Endothelial cell of umbilical vein (primary cell): ENCODE results near the gene MRPL12. TPM values are rescaled to one million over a fixed set of nuclear protein-coding genes. Genes with fewer than 3 reads are reported as not detected.

Experiments used
- BruUV-seq: library from RNA; stranded (reverse); fragments of 400-500 nt; replicated peaks from 2 replicates; lab custom pipeline; 2021; lab: Mats Ljungman, UMichigan
- CTCF ChIA-PET: fragments of 300-600, 350-600 bp; sonication (Branson Sonifier 250); formaldehyde crosslinking; loops from one replicate; lab custom pipeline; 2021; ENCODE audit warnings: antibody characterized with exemption, inconsistent platforms; lab: Charles Lee
- POLR2A ChIA-PET: fragments of 300-600, 350-600 bp; sonication (Branson Sonifier 250); formaldehyde crosslinking; loops from one replicate; lab custom pipeline; 2021; ENCODE audit warnings: antibody characterized with exemption, inconsistent platforms; lab: Charles Lee
- DNase-seq: peaks from one replicate; pipeline ENCODE4 v3.0.0-alpha.2; 2011; ENCODE audit warnings: low read depth, low spot score
- FAIRE-seq: peaks from 2 replicates; lab custom pipeline; 2011; peaks lifted over from hg19 to GRCh38; lab: Jason Lieb, UNC
- H2AFZ ChIP-seq: 2 replicates; pipeline ENCODE4 v1.6.0; 2012; ENCODE audit warnings: low read depth, low read length, control low read depth, inconsistent platforms
- H3K27ac ChIP-seq: 2 replicates; pipeline ENCODE4 v1.5.1; 2011; ENCODE audit warnings: low read depth, mild to moderate bottlenecking, control low read depth, low read length, moderate library complexity; ENCODE audit not compliant: insufficient read depth
- H3K27me3 ChIP-seq, 2 experiments: 2 replicates each; pipeline versions ENCODE4 v1.6.0 to v1.6.1; 2011; ENCODE audit warnings: low read length in 2 of 2, mixed read lengths in 1 of 2; ENCODE audit not compliant: control insufficient read depth in 2 of 2, insufficient read depth in 2 of 2
- H3K36me3 ChIP-seq, 2 experiments: 2 replicates in 1 of 2; 3 replicates in 1 of 2; pipeline ENCODE4 v1.5.1; 2011; ENCODE audit warnings: low read length in 2 of 2, mild to moderate bottlenecking in 1 of 2, moderate library complexity in 1 of 2; ENCODE audit not compliant: control insufficient read depth in 2 of 2, insufficient read depth in 2 of 2; ENCODE audit errors: extremely low read depth in 1 of 2
- H3K4me1 ChIP-seq: 3 replicates; pipeline ENCODE4 v1.5.1; 2011; ENCODE audit warnings: mild to moderate bottlenecking, low read length; ENCODE audit not compliant: control insufficient read depth, insufficient read depth; ENCODE audit errors: extremely low read depth
- H3K4me2 ChIP-seq: 2 replicates; pipeline ENCODE4 v1.6.1; 2011; ENCODE audit warnings: low read length, control low read depth, mixed read lengths; ENCODE audit not compliant: insufficient read depth
- H3K4me3 ChIP-seq, 3 experiments: fragments of 200-600 bp in 1 of 3; sonication (generic), shearing (Covaris generic) in 1 of 3; replicated peaks in 1 of 3; 2 replicates each; pipeline ENCODE4 v1.5.1; 2011 to 2016; ENCODE audit warnings: control low read depth in 3 of 3, low read length in 3 of 3, mild to moderate bottlenecking in 2 of 3, inconsistent platforms in 1 of 3, low read depth in 1 of 3, moderate library complexity in 1 of 3; ENCODE audit not compliant: insufficient read depth in 1 of 3
- H3K79me2 ChIP-seq: 2 replicates; pipeline ENCODE4 v1.6.0; 2012; ENCODE audit warnings: low read length, inconsistent platforms; ENCODE audit not compliant: control insufficient read depth, insufficient read depth
- H3K9ac ChIP-seq: replicated peaks from 2 replicates; pipeline ENCODE3; 2011; ENCODE audit warnings: low read length, control low read depth; ENCODE audit not compliant: insufficient read depth; ENCODE audit errors: extremely low read depth
- H3K9me1 ChIP-seq: replicated peaks from 3 replicates; pipeline ENCODE4 v1.6.0; 2011; ENCODE audit warnings: mild to moderate bottlenecking, low read length; ENCODE audit not compliant: control insufficient read depth, insufficient read depth; ENCODE audit errors: extremely low read depth
- H3K9me3 ChIP-seq: replicated peaks from 2 replicates; pipeline ENCODE4 v1.5.1; 2012; ENCODE audit warnings: low read length, inconsistent platforms; ENCODE audit not compliant: control insufficient read depth, insufficient read depth
- H4K20me1 ChIP-seq: replicated peaks from 2 replicates; pipeline ENCODE3; 2011; ENCODE audit warnings: mild to moderate bottlenecking, low read length; ENCODE audit not compliant: control insufficient read depth, insufficient read depth; ENCODE audit errors: extremely low read depth
- CTCF ChIP-seq, 2 donors: IDR thresholded peaks; 1 replicate in 1 of 2; 2 replicates in 1 of 2; pipeline ENCODE4 v1.5.1; 2011; ENCODE audit warnings: low read length in 2 of 2, mild to moderate bottlenecking in 2 of 2, moderate library complexity in 2 of 2, control low read depth in 1 of 2, inconsistent platforms in 1 of 2, low read depth in 1 of 2; ENCODE audit not compliant: insufficient read depth in 1 of 2; ENCODE audit errors: extremely low read depth in 1 of 2
- EZH2 ChIP-seq: IDR thresholded peaks from 2 replicates; pipeline ENCODE4 v1.6.1; 2012; ENCODE audit warnings: borderline replicate concordance, low read depth, mild to moderate bottlenecking, moderate library complexity, low read length, inconsistent platforms; ENCODE audit not compliant: severe bottlenecking
- FOS ChIP-seq: IDR thresholded peaks from 2 replicates; pipeline ENCODE4 v1.6.1; 2011; ENCODE audit warnings: mild to moderate bottlenecking, low read length, moderate library complexity, borderline replicate concordance; ENCODE audit not compliant: insufficient read depth
- GATA2 ChIP-seq: IDR thresholded peaks from 2 replicates; pipeline ENCODE4 v1.7.0; 2011; ENCODE audit warnings: low read depth, mild to moderate bottlenecking, moderate library complexity, mixed read lengths, low read length; ENCODE audit not compliant: insufficient read length, insufficient read depth
- JUN ChIP-seq: IDR thresholded peaks from 2 replicates; pipeline ENCODE4 v1.6.1; 2011; ENCODE audit warnings: borderline replicate concordance, low read depth; ENCODE audit not compliant: insufficient read length, insufficient read depth
- MAX ChIP-seq: IDR thresholded peaks from 2 replicates; pipeline ENCODE4 v1.6.1; 2011; ENCODE audit not compliant: insufficient read depth, insufficient read length
- MYC ChIP-seq: IDR thresholded peaks from one replicate; pipeline ENCODE4 v1.6.1; 2011; ENCODE audit warnings: mild to moderate bottlenecking, low read depth, low read length
- POLR2A ChIP-seq: IDR thresholded peaks from 2 replicates; pipeline ENCODE4 v1.6.1; 2012; ENCODE audit warnings: low read depth, mild to moderate bottlenecking, control low read depth, low read length
- POLR2AphosphoS5 ChIP-seq: IDR thresholded peaks from 2 replicates; pipeline ENCODE4 v1.6.1; 2012; ENCODE audit warnings: low read depth, mild to moderate bottlenecking, control low read depth, low read length, moderate library complexity; ENCODE audit not compliant: insufficient read depth
- dilution Hi-C: fragments of 300-500 bp; cut with MboI; formaldehyde crosslinking; loops from one replicate; pipeline ENCODE4 v1.15.0; 2019; ENCODE audit warnings: low sequenced_read_pairs; ENCODE audit not compliant: extremely low pct_ligation_motif_present
- intact Hi-C: fragments of 100-400 bp; cut with micrococcal nuclease; formaldehyde crosslinking; loops from one replicate; pipeline ENCODE4 v1.10.0; 2022
- polyA plus RNA-seq, 4 experiments: library from polyadenylated mRNA; depleted of rRNA in 3 of 4; stranded (reverse) in 3 of 4; unstranded in 1 of 4; fragments of >200 nt; gene quantifications; 2 replicates each; pipeline versions ENCODE4 v1.2.1 to v1.2.3, GENCODE V29; 2011 to 2012; ENCODE audit warnings: missing spikeins in 1 of 4
- total RNA-seq: library from RNA; stranded (reverse); gene quantifications from 2 replicates; pipeline ENCODE4 v1.2.3, GENCODE V29; 2021

The MRPL12 gene
- total and polyA plus RNA-seq, 2 donors (not counting 3 experiments of a cell fraction or from before 2014, with no cell fraction given), result 91.9 to 99.9 TPM

GRCh38 chr17:81712468-81713003 is 9.4 kb downstream of the MRPL12 start:
- peak overlapping the region; percentile 76 for H3K4me2 ChIP-seq
- H3K4me3 ChIP-seq, result peak overlapping the region; percentile 51 to 61 (median 56)
- CTCF ChIA-PET, result interaction anchor here (0.9 to 1.6 kb wide), 2 partner anchors 9 to 22 kb away, joined by 3 to 6 read pairs; partner anchors contain the start of gene MRPL12
- H3K9me1 ChIP-seq, result no peaks in the 10 kb centered on the region
- peaks cover 0 to under 1% of the 10 kb centered on the region in 2 experiments for H3K36me3 ChIP-seq
- H3K79me2 ChIP-seq, result no peaks in the 10 kb centered on the region
- intact Hi-C loops, result loop anchor here (1.0 kb wide), 1 partner anchor 9 kb away; the partner anchor contains the start of gene MRPL12
- H3K4me1 ChIP-seq, result peaks cover 18% of the 10 kb centered on the region
- FAIRE-seq, result no peak
- H3K9ac ChIP-seq, result peak overlapping the region; percentile 17
- no peak for TF ChIP-seq POLR2AphosphoS5
- TF ChIP-seq CTCF (IDR thresholded peaks at IDR 0.05; ENCODE audit: extremely low read depth in 1 of 2, insufficient read depth in 1 of 2, low read depth in 1 of 2, low read length in 2 of 2), result peak in 1 of 2 donors; percentile 34
- POLR2A ChIA-PET, result interaction anchor here (0.6 kb wide), 2 partner anchors 136 to 213 kb away, joined by 4 to 9 read pairs; no protein-coding TSS in a partner anchor
- H3K9me3 ChIP-seq, result no peaks in the 10 kb centered on the region
- no peaks in the 10 kb centered on the region for H3K27me3 ChIP-seq
- H3K27ac ChIP-seq, result no peak overlapping the region
- DNase-seq, result no peak
- BruUV-seq, result no TSS peak
- H4K20me1 ChIP-seq, result no peaks in the 10 kb centered on the region
- peak overlapping the region; percentile 51 for H2AFZ ChIP-seq
- dilution Hi-C loops, result no loop called here

DNA sequence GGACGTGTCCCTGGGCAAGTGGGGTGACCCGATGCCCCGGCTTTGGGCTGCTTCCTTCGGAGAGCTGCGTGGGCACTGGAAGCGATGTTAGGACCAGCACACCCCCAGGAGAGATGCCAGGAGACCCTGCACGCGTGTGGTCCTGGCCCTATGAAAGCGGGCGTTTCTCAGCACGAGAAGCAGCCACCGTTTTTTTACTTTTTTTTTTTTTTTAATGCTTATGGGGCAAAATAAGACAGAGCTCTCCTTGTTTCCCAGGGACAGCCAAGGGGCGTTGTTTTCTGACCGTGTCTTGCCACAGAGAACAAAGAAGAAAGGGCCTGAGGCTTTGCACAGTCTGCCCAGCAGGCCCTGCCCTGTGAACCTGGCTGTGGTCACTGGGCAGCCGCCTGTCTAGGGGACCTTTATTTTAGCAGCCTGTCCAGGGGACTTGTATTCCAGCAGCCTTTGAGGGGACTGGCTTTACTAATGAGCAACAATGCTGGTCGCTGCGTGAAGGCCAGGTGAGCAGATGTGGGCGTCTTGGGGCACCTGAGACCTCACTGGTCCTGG is 9.9 kb downstream of the MRPL12 start:
- H3K4me1 ChIP-seq, result peaks cover 18% of the 10 kb centered on the region
- H2AFZ ChIP-seq, result no peak overlapping the region
- H3K79me2 ChIP-seq, result no peaks in the 10 kb centered on the region
- no peaks in the 10 kb centered on the region for H3K36me3 ChIP-seq
- TF ChIP-seq MAX, result no peak
- TF ChIP-seq FOS, result no peak
- no peak for TF ChIP-seq GATA2
- TF ChIP-seq JUN, result no peak
- no peak for TF ChIP-seq POLR2A
- TF ChIP-seq MYC, result no peak
- TF ChIP-seq CTCF (IDR thresholded peaks at IDR 0.05; ENCODE audit: extremely low read depth in 1 of 2, insufficient read depth in 1 of 2, low read depth in 1 of 2, low read length in 2 of 2), result no peak
- no peak for TF ChIP-seq POLR2AphosphoS5
- no peak for TF ChIP-seq EZH2
- FAIRE-seq, result no peak
- peak overlapping the region in 2 of 3 experiments; percentile 56 to 61 for H3K4me3 ChIP-seq
- H3K9me3 ChIP-seq, result no peaks in the 10 kb centered on the region
- no peak overlapping the region for H3K27ac ChIP-seq
- H3K9ac ChIP-seq, result peak overlapping the region; percentile 17
- H4K20me1 ChIP-seq, result no peaks in the 10 kb centered on the region
- H3K4me2 ChIP-seq, result peak overlapping the region; percentile 76
- H3K9me1 ChIP-seq, result no peaks in the 10 kb centered on the region
- no peaks in the 10 kb centered on the region for H3K27me3 ChIP-seq
- dilution Hi-C loops (no loop called here), intact Hi-C loops (no loop called here)
- ChIA-PET CTCF (interaction anchor here (0.9 to 1.6 kb wide), 2 partner anchors 10 to 22 kb away, joined by 3 to 6 read pairs; partner anchors contain the start of gene MRPL12), POLR2A (interaction anchor here (0.6 kb wide), 2 partner anchors 136 to 213 kb away, joined by 4 to 9 read pairs; no protein-coding TSS in a partner anchor)
- BruUV-seq, result no TSS peak
- DNase-seq, result no peak
